GM12878 (cell line): ENCODE data around the gene EVPLL. TPM values are rescaled to one million over a fixed set of nuclear protein-coding genes. Genes with fewer than 3 reads are reported as not detected.
"Not testable (repeated sequence)": the region's sequence is repeated elsewhere in the genome, so short reads cannot be mapped to it uniquely, and the experiment has no call there.

Experiments used
- ATAC-seq: fragments of 200-7000 bp; cut with Tn5 transposase; 3 replicates; pipeline ENCODE4 v1.9.1; 2020; ENCODE audit warnings: mild to moderate bottlenecking, moderate library complexity
- BruUV-seq: library from RNA; stranded (reverse); fragments of 400-500 nt; replicated peaks from 2 replicates; lab custom pipeline; 2021; lab: Mats Ljungman, UMichigan
- CTCF ChIA-PET: fragments of 300-600 bp; sonication (Branson Sonifier 250); formaldehyde crosslinking; extraction: SDS; loops from one replicate; lab custom pipeline; 2021; ENCODE audit warnings: inconsistent platforms; lab: Yijun Ruan, JAX
- POLR2A ChIA-PET: fragments of 350-600 bp; formaldehyde crosslinking; extraction: SDS; loops from one replicate; lab custom pipeline; 2021; ENCODE audit warnings: inconsistent platforms; lab: Charles Lee
- RAD21 ChIA-PET: fragments of 300-600 bp; sonication (Branson Sonifier 250); formaldehyde crosslinking; loops from one replicate; lab custom pipeline; 2023; ENCODE audit warnings: antibody characterized with exemption; ENCODE audit not compliant: unreplicated experiment; lab: Charles Lee
- SMC1A ChIA-PET: fragments of 300-600 bp; sonication (Branson Sonifier 250); formaldehyde crosslinking; loops from one replicate; lab custom pipeline; 2023; ENCODE audit not compliant: unreplicated experiment, uncharacterized antibody; lab: Charles Lee
- DNase-seq: peaks from one replicate; pipeline ENCODE4 v3.0.0-alpha.2; 2011; ENCODE audit warnings: low read depth, low spot score
- FAIRE-seq: peaks from 3 replicates; lab custom pipeline; 2011; peaks lifted over from hg19 to GRCh38; lab: Jason Lieb, UNC
- H2AFZ ChIP-seq: 2 replicates; pipeline ENCODE4 v1.6.0; 2011; ENCODE audit warnings: low read depth, low read length, control low read depth; ENCODE audit not compliant: control insufficient read depth
- H3K27ac ChIP-seq: 2 replicates; pipeline ENCODE4 v1.5.1; 2011; ENCODE audit warnings: control low read depth; ENCODE audit not compliant: control insufficient read depth, insufficient read depth
- H3K27me3 ChIP-seq, 2 experiments: replicated peaks in 1 of 2; 2 replicates each; pipeline versions ENCODE4 v1.6.0 to v1.6.1; 2011; ENCODE audit warnings: low read length in 1 of 2; ENCODE audit not compliant: control insufficient read depth in 2 of 2, insufficient read depth in 2 of 2
- H3K36me3 ChIP-seq, 2 experiments: 2 replicates each; pipeline ENCODE4 v1.5.1; 2011; ENCODE audit warnings: low read length in 1 of 2; ENCODE audit not compliant: control insufficient read depth in 2 of 2, insufficient read depth in 2 of 2
- H3K4me1 ChIP-seq: 2 replicates; pipeline ENCODE4 v1.6.1; 2011; ENCODE audit warnings: mild to moderate bottlenecking, low read length, moderate library complexity, mixed read lengths; ENCODE audit not compliant: control insufficient read depth, insufficient read depth
- H3K4me2 ChIP-seq: 2 replicates; pipeline ENCODE4 v1.6.0; 2011; ENCODE audit warnings: control low read depth; ENCODE audit not compliant: control insufficient read depth, insufficient read depth
- H3K4me3 ChIP-seq: fragments of 200-600 bp; sonication (generic); 2 replicates; pipeline ENCODE4 v1.5.1; 2016
- H3K79me2 ChIP-seq: 2 replicates; pipeline ENCODE4 v1.6.0; 2011; ENCODE audit warnings: low read length; ENCODE audit not compliant: control insufficient read depth, insufficient read depth
- H3K9ac ChIP-seq: 2 replicates; pipeline ENCODE4 v1.8.0; 2011; ENCODE audit warnings: low read length, control low read depth, mixed read lengths; ENCODE audit not compliant: control insufficient read depth, insufficient read depth
- H3K9me3 ChIP-seq: replicated peaks from 3 replicates; pipeline ENCODE4 v1.5.1; 2011; ENCODE audit warnings: mild to moderate bottlenecking, low read length; ENCODE audit not compliant: control insufficient read depth, insufficient read depth
- H4K20me1 ChIP-seq: 2 replicates; pipeline ENCODE4 v1.6.0; 2011; ENCODE audit not compliant: control insufficient read depth, insufficient read depth
- CHD1 ChIP-seq: IDR thresholded peaks from 2 replicates; pipeline ENCODE4 v1.6.1; 2012; ENCODE audit warnings: low read depth, low read length, improper control_type of control experiment
- IRF3 ChIP-seq: fragments of 450-650 bp; IDR thresholded peaks from 2 replicates; pipeline ENCODE4 v1.6.1; 2014; ENCODE audit warnings: mild to moderate bottlenecking
- PKNOX1 ChIP-seq: fragments of 450-650 bp; IDR thresholded peaks from 2 replicates; pipeline ENCODE4 v1.6.1; 2016; ENCODE audit warnings: mild to moderate bottlenecking
- SPI1 ChIP-seq: IDR thresholded peaks from 2 replicates; pipeline ENCODE4 v1.6.1; 2011; ENCODE audit warnings: low read depth, mild to moderate bottlenecking, low read length, moderate library complexity, borderline replicate concordance; ENCODE audit not compliant: insufficient read depth
- WGBS: methylation state at CpG from one replicate; pipeline ENCODE4 v1.1.6; 2016; ENCODE audit warnings: low lambda C conversion rate; ENCODE audit not compliant: insufficient replicate concordance, insufficient coverage; ENCODE audit errors: missing lambda C conversion rate; 5-methylcytosine and 5-hydroxymethylcytosine counted together
- in situ Hi-C: fragments of 300-500 bp; cut with MboI; formaldehyde crosslinking; loops from 9 replicates; pipeline ENCODE4 v1.14.3; 2018; ENCODE audit warnings: mixed read lengths
- intact Hi-C: fragments of 100-400 bp; cut with micrococcal nuclease; formaldehyde crosslinking; loops from one replicate; pipeline ENCODE4 v1.14.2; 2022; ENCODE audit not compliant: unreplicated experiment
- polyA plus RNA-seq, 11 experiments: library from polyadenylated mRNA; depleted of rRNA in 4 of 11; unstranded in 6 of 11; stranded (reverse) in 5 of 11; fragments of >200 nt; fragmentation: Nextera tagmentation in 4 of 11; fragmentation: Illumina TruSeq in 1 of 11; extraction: Ambion mirVana in 4 of 11; extraction: Trizol in 1 of 11; gene quantifications; 1 replicate in 1 of 11; 2 replicates in 10 of 11; pipeline versions ENCODE4 v1.2.1 to v1.2.3, GENCODE V29; 2011 to 2016; ENCODE audit warnings: inconsistent platforms in 2 of 11, missing spikeins in 2 of 11, low read depth in 1 of 11
- total RNA-seq, 4 experiments: library from RNA; depleted of rRNA in 3 of 4; stranded (reverse); fragments of >200 nt in 3 of 4; fragmentation: Illumina TruSeq in 1 of 4; extraction: Trizol in 1 of 4; gene quantifications; 2 replicates each; pipeline versions ENCODE4 v1.2.1 to v1.2.3, GENCODE V29; 2013 to 2021

EVPLL gene
- total and polyA plus RNA-seq, 10 of the 15 experiments (the other 5 are each of a cell fraction or from before 2014, with no cell fraction given) = not detected

- H4K20me1 ChIP-seq = no peaks in the 10 kb centered on the region
- in situ Hi-C loops (no loop called here), intact Hi-C loops (no loop called here)
- POLR2A ChIA-PET = no interaction called here
- DNase-seq = no peak
- TF ChIP-seq SPI1 (no peak), IRF3 (no peak), CHD1 (no peak), PKNOX1 (no peak)
- TF ChIP-seq, all 136 proteins: peak for 0
- Histone ChIP-seq H3K27ac (no peak overlapping the region), H3K79me2 (no peaks in the 10 kb centered on the region), H3K4me1 (peaks cover 2% of the 10 kb centered on the region; the same call in 1 of the 2 replicates), H3K4me2 (no peak overlapping the region), H3K27me3 (no peaks in the 10 kb centered on the region; a peak in 1 of 4 replicates), H2AFZ (no peak overlapping the region), H3K9me3 (no peaks in the 10 kb centered on the region), H3K9ac (no peak overlapping the region), H3K36me3 (no peaks in the 10 kb centered on the region), H3K4me3 (no peak overlapping the region)
- ChIA-PET SMC1A (no interaction called here), CTCF (no interaction called here), RAD21 (no interaction called here)
- FAIRE-seq (no peak), ATAC-seq (no peak)
- no TSS peak for BruUV-seq
- WGBS = 66% methylated on average over 25 of the region's 36 CpGs
Observed at GRCh38 chr17:18382441-18383078, 5.0 kb downstream of the EVPLL start.

GRCh38 chr17:18383079-18383481 is 5.5 kb downstream of the EVPLL start:
- CTCF ChIA-PET, RAD21 ChIA-PET: not testable (repeated sequence)

GRCh38 chr17:18384271-18384670 is 6.7 kb downstream of the EVPLL start:
- in situ Hi-C loops, intact Hi-C loops, ATAC-seq, H3K4me3 ChIP-seq, H3K4me2 ChIP-seq, SMC1A ChIA-PET, H3K27me3 ChIP-seq, BruUV-seq, H3K9me3 ChIP-seq, H2AFZ ChIP-seq, DNase-seq, CTCF ChIA-PET, RAD21 ChIA-PET, H3K4me1 ChIP-seq, H4K20me1 ChIP-seq, H3K27ac ChIP-seq, FAIRE-seq, H3K9ac ChIP-seq, H3K36me3 ChIP-seq, H3K79me2 ChIP-seq: not testable (repeated sequence)
- WGBS = 47% methylated on average over 7 of the region's 7 CpGs
- POLR2A ChIA-PET = interaction anchor here (0.6 kb wide), 1 partner anchor 325 kb away, joined by 8 read pairs; no protein-coding TSS in a partner anchor

More at GRCh38 chr17:18383079-18383481, 5.5 kb downstream of the EVPLL start:
- ATAC-seq, in situ Hi-C loops, SMC1A ChIA-PET, H3K27me3 ChIP-seq, H3K4me3 ChIP-seq, H3K4me1 ChIP-seq, H3K36me3 ChIP-seq, H4K20me1 ChIP-seq, H3K4me2 ChIP-seq, BruUV-seq, H3K9ac ChIP-seq, H2AFZ ChIP-seq, FAIRE-seq, intact Hi-C loops, H3K9me3 ChIP-seq, DNase-seq, POLR2A ChIA-PET, H3K79me2 ChIP-seq, H3K27ac ChIP-seq: not testable (repeated sequence)
- WGBS = 35% methylated on average over 20 of the region's 36 CpGs
